VCaP (cell line): ENCODE data around the gene CDH13.

Experiments
- H3K27ac ChIP-seq: fragments of 450-650 bp; 2 replicates; pipeline ENCODE4 v1.5.1; 2017
- CTCF ChIP-seq: fragments of 450-650 bp; conservative IDR thresholded peaks from 2 replicates; pipeline ENCODE4 v1.5.1; 2017; ENCODE audit warnings: mild to moderate bottlenecking, moderate library complexity

CDH13 gene

GRCh38 chr16:83329441-83329840, 702.7 kb downstream of the CDH13 start:
- no peak for TF ChIP-seq CTCF
- H3K27ac ChIP-seq: no peak overlapping the region

GRCh38 chr16:83330251-83330650, 703.5 kb downstream of the CDH13 start:
- TF ChIP-seq CTCF: no peak

GRCh38 chr16:83335076-83335475, 708.3 kb downstream of the CDH13 start:
- TF ChIP-seq CTCF: no peak
- H3K27ac ChIP-seq: no peak overlapping the region

More at GRCh38 chr16:83330251-83330650, 703.5 kb downstream of the CDH13 start:
- no peak overlapping the region for H3K27ac ChIP-seq

GRCh38 chr16:83336603-83337002, 709.8 kb downstream of the CDH13 start:
- H3K27ac ChIP-seq: no peak overlapping the region
- TF ChIP-seq CTCF: no peak

- no peak for TF ChIP-seq CTCF
- H3K27ac ChIP-seq: no peak overlapping the region
Observed at GRCh38 chr16:83338138-83338537, 711.4 kb downstream of the CDH13 start.

GRCh38 chr16:83338941-83339340, 712.2 kb downstream of the CDH13 start:
- no peak overlapping the region for H3K27ac ChIP-seq
- no peak for TF ChIP-seq CTCF

- TF ChIP-seq CTCF: no peak
Observed at GRCh38 chr16:83343935-83344366, 717.2 kb downstream of the CDH13 start.

More at GRCh38 chr16:83343935-83344366, 717.2 kb downstream of the CDH13 start:
- no peak overlapping the region for H3K27ac ChIP-seq
